Gastroesophageal sphincter (tissue), 4 donors: ENCODE results near the gene ELAVL4. TPM values are rescaled to one million over a fixed set of nuclear protein-coding genes. Genes with fewer than 3 reads are reported as not detected.

Source experiments
- ATAC-seq: fragments of 150-250 bp; one replicate; pipeline ENCODE4 v1.9.1; 2016; ENCODE audit warnings: mild to moderate bottlenecking, moderate library complexity
- H3K27ac ChIP-seq, 4 donors: fragments of 200-600 bp; sonication (generic) in 3 of 4; 1 replicate in 3 of 4; 2 replicates in 1 of 4; pipeline ENCODE4 v1.5.1; 2016 to 2019
- H3K27me3 ChIP-seq: fragments of 200-600 bp; sonication (generic); one replicate; pipeline ENCODE4 v1.5.1; 2019
- H3K36me3 ChIP-seq, 2 donors: fragments of 200-600 bp; sonication (generic); one replicate each; pipeline ENCODE4 v1.5.1; 2019; ENCODE audit warnings: control low read depth in 1 of 2
- H3K4me1 ChIP-seq, 3 donors: fragments of 200-600 bp; sonication (generic); 1 replicate in 2 of 3; 2 replicates in 1 of 3; pipeline ENCODE4 v1.5.1; 2016 to 2019; ENCODE audit warnings: control low read depth in 2 of 3
- H3K4me3 ChIP-seq, 2 donors: fragments of 200-600 bp; sonication (generic); one replicate each; pipeline ENCODE4 v1.5.1; 2019; ENCODE audit warnings: mild to moderate bottlenecking in 1 of 2, moderate library complexity in 1 of 2
- H3K9me3 ChIP-seq, 3 donors: fragments of 200-600 bp; sonication (generic); one replicate each; pipeline ENCODE4 v1.5.1; 2017 to 2019; ENCODE audit warnings: control low read depth in 2 of 3
- CTCF ChIP-seq, 4 experiments: fragments of 200-600 bp in 2 of 4; fragments of 450-650 bp in 2 of 4; sonication (generic) in 1 of 4; IDR thresholded peaks; one replicate each; pipeline ENCODE4 v1.5.1; 2017 to 2019; ENCODE audit warnings: antibody characterized with exemption in 4 of 4, mild to moderate bottlenecking in 2 of 4, moderate library complexity in 2 of 4
- EP300 ChIP-seq: sonication (generic); formaldehyde crosslinking; IDR thresholded peaks from one replicate; pipeline ENCODE4 v1.6.1; 2017; ENCODE audit warnings: antibody characterized with exemption, mild to moderate bottlenecking
- POLR2A ChIP-seq, 2 donors: fragments of 450-650 bp; IDR thresholded peaks; one replicate each; pipeline ENCODE4 v1.6.1; 2017; ENCODE audit warnings: antibody characterized with exemption in 2 of 2, mild to moderate bottlenecking in 2 of 2, moderate library complexity in 1 of 2
- POLR2AphosphoS5 ChIP-seq: sonication (generic); formaldehyde crosslinking; IDR thresholded peaks from one replicate; pipeline ENCODE4 v1.6.1; 2017; ENCODE audit warnings: antibody characterized with exemption
- WGBS, 2 donors: methylation state at CpG; one replicate each; pipeline ENCODE4 v1.1.5; 2018; ENCODE audit warnings: low coverage in 1 of 2; 5-methylcytosine and 5-hydroxymethylcytosine counted together
- total RNA-seq, 4 donors: library from RNA; depleted of rRNA; stranded (reverse); fragments of >200 nt; gene quantifications; one replicate each; pipeline ENCODE4 v1.1.0, GENCODE V29; 2016

Gene ELAVL4
- total RNA-seq, 4 donors from 2014 or later: 0.23 to 2.4 (median 2.0) TPM; not detected in 1

- peaks cover 49% of the 10 kb centered on the region for H3K27me3 ChIP-seq
- no peaks in the 10 kb centered on the region for H3K9me3 ChIP-seq
- H3K4me3 ChIP-seq: no peak overlapping the region
- peaks cover 0 to 6% (median 0%) of the 10 kb centered on the region in 3 donors for H3K4me1 ChIP-seq
- H3K27ac ChIP-seq: no peak overlapping the region
- ATAC-seq: no peak
- TF ChIP-seq CTCF (IDR thresholded peaks at IDR 0.05) (no peak), POLR2A (IDR thresholded peaks at IDR 0.05) (no peak), EP300 (no peak), POLR2AphosphoS5 (no peak)
- WGBS, 2 donors: 68 to 88% methylated on average over 7 to 11 of the region's 12 CpGs
- no peaks in the 10 kb centered on the region for H3K36me3 ChIP-seq
These were observed 2.5 kb upstream of the ELAVL4 start for GRCh38 chr1:50106095-50106761.

DNA sequence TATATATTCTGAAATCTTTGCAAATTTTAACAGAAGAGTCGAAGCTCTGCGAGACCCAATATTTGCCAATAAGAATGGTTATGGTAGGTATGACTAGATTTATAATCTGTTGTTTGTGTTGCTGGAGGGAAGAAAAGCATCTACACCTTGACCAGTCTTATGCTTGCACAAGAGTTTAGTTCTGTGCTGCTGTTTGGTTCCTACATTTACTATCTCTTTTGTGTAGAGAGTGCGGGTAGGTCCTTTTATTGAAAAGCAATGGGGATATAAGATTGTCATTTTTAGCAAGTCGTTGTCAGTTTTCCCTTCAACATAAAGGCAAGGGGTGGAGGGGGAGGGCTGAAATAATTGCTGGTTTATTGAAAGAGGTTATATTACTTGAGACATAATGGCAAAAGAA is 396 bp downstream of the ELAVL4 start:
- ATAC-seq: no peak
- peaks cover 53% of the 10 kb centered on the region for H3K27me3 ChIP-seq

DNA sequence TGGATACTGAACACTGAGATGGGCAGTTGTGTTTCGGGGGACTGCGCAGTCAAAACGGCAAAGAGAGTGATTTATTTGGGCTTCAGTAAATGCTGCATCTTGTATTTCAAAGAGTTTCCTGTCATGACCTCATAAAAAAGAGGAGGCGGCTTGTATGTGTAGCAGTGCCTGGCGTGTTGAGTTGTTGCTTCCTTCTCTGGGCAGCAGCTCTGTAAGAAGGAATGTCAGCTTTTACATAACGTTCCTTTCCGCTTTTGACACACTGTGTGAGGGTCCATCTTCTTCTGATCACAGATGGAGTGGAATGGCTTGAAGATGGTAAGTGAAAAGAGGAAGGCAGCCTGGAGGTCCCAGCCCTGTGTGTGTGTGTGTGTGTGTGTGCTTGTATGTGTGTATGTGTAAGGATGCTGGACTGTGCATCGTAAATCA is 941 bp downstream of the ELAVL4 start:
- TF ChIP-seq CTCF (IDR thresholded peaks at IDR 0.05) (no peak), POLR2AphosphoS5 (no peak), POLR2A (IDR thresholded peaks at IDR 0.05) (no peak), EP300 (no peak)
- Histone ChIP-seq H3K36me3 (no peaks in the 10 kb centered on the region), H3K4me1 (peaks cover 0 to 6% (median 0%) of the 10 kb centered on the region in 3 donors), H3K9me3 (no peaks in the 10 kb centered on the region), H3K27ac (no peak overlapping the region), H3K27me3 (peaks cover 59% of the 10 kb centered on the region), H3K4me3 (no peak overlapping the region)
- 22 to 37% methylated on average over 7 to 8 of the region's 8 CpGs for WGBS, 2 donors
- no peak for ATAC-seq

More for the DNA sequence above, 396 bp downstream of the ELAVL4 start:
- Histone ChIP-seq H3K27ac (no peak overlapping the region), H3K36me3 (no peaks in the 10 kb centered on the region), H3K4me3 (no peak overlapping the region), H3K9me3 (no peaks in the 10 kb centered on the region), H3K4me1 (peaks cover 0 to 6% (median 0%) of the 10 kb centered on the region in 3 donors)
- 71 to 94% methylated on average over 4 of the region's 4 CpGs for WGBS, 2 donors
- TF ChIP-seq EP300: no peak
- no peak for TF ChIP-seq POLR2A (IDR thresholded peaks at IDR 0.05)
- no peak for TF ChIP-seq CTCF (IDR thresholded peaks at IDR 0.05)
- TF ChIP-seq POLR2AphosphoS5: no peak

DNA sequence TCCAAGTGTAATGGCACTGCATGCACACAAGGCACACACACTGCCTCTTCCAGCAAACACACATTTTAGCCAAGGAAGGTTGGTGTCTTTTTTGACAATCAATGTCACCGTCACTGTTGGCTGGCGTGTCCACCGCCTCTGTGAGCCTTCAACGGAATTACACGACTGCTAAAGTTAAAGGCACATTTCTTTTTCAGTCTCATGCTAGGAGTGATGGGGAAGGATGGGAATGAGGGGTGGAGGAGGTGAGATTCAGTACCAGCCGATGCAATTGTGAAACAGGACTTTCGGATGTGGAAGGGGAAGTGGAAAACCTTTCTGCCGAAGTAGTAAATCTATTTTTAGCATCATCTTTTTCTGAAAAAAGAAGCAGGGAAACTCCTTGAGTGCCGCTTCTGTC is 1.4 kb downstream of the ELAVL4 start:
- WGBS, 2 donors: 29 to 47% methylated on average over 6 to 9 of the region's 9 CpGs
- H3K27me3 ChIP-seq: peaks cover 59% of the 10 kb centered on the region
- ATAC-seq: no peak

More for the DNA sequence above, 1.4 kb downstream of the ELAVL4 start:
- no peak overlapping the region for H3K27ac ChIP-seq
- H3K36me3 ChIP-seq: no peaks in the 10 kb centered on the region
- H3K4me3 ChIP-seq: no peak overlapping the region
- TF ChIP-seq CTCF (IDR thresholded peaks at IDR 0.05) (no peak), POLR2AphosphoS5 (no peak), EP300 (no peak), POLR2A (IDR thresholded peaks at IDR 0.05) (no peak)
- peaks cover 0 to 6% (median 0%) of the 10 kb centered on the region in 3 donors for H3K4me1 ChIP-seq
- H3K9me3 ChIP-seq: no peaks in the 10 kb centered on the region
